ENCODE results near the gene SEC14L2.
"Not testable (repeated sequence)": the region's sequence is repeated elsewhere in the genome, so short reads cannot be mapped to it uniquely, and the experiment has no call there.

Gene SEC14L2

DNA sequence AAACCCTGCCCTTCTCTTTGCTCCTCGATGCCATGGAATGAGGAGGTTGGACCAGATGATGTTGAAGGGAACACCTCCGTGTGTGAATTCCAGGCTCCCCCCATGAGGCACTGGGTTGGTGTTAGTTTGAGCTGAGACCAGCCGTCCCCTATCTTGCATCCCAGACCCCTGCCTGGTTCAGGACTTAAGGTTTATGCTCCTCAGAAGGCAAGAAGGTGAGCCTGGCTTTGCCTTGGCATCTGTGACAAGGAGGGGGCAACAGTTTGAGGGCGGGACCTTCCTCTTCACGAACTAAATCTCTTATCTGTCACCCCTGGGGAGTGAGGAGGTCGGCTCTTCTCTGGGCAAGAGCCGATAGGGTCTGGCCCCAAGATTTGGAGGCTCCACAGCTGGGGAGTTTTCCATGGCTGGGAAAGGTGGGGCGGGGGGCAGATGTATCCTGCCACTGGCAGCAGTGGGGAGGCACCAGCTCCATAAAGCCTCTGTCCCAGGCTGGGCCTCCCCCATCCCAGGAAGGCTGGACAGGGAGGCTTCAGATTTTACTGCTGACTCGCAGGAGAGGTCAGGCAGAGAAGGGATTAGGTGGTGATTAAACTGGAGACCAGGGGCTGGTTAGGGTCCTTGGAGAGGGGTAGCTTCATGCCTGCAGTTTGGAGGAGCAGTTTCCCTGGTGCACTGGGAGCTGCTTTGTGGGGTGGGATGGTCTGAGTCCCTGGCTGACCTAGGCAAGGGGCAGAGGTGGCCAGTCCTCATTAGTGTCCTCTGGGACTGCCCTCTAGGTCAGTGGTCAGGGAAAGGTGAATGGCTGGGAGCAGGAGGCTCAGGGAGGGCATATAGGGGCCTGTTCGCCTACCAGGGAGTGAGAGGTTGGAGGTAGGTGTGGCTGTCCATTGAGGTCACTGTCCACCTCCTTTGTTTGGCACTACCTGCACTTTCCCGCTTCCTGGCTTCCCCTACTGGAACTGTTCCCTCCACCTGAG, 1.1 kb downstream of the SEC14L2 start:
- DNase-seq (ENCODE audit: extremely low read depth, insufficient read length): no peak
- TF ChIP-seq, protein P1, sequence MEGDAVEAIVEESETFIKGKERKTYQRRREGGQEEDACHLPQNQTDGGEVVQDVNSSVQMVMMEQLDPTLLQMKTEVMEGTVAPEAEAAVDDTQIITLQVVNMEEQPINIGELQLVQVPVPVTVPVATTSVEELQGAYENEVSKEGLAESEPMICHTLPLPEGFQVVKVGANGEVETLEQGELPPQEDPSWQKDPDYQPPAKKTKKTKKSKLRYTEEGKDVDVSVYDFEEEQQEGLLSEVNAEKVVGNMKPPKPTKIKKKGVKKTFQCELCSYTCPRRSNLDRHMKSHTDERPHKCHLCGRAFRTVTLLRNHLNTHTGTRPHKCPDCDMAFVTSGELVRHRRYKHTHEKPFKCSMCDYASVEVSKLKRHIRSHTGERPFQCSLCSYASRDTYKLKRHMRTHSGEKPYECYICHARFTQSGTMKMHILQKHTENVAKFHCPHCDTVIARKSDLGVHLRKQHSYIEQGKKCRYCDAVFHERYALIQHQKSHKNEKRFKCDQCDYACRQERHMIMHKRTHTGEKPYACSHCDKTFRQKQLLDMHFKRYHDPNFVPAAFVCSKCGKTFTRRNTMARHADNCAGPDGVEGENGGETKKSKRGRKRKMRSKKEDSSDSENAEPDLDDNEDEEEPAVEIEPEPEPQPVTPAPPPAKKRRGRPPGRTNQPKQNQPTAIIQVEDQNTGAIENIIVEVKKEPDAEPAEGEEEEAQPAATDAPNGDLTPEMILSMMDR (IDR thresholded peaks at IDR 0.05; ENCODE audit: insufficient read depth, low read length, poor library complexity, severe bottlenecking): no peak
- Histone ChIP-seq H3K36me3 (ENCODE audit: control insufficient read depth, insufficient read depth, low read length) (no peaks in the 10 kb centered on the region), H3K4me3 (replicated peaks; ENCODE audit: low read depth, low read length) (peak overlapping the region; percentile 64; the same call in 1 of the 2 replicates), H3K27me3 (replicated peaks; ENCODE audit: control insufficient read depth, insufficient read depth, low read length) (peaks cover 3% of the 10 kb centered on the region)

DNA sequence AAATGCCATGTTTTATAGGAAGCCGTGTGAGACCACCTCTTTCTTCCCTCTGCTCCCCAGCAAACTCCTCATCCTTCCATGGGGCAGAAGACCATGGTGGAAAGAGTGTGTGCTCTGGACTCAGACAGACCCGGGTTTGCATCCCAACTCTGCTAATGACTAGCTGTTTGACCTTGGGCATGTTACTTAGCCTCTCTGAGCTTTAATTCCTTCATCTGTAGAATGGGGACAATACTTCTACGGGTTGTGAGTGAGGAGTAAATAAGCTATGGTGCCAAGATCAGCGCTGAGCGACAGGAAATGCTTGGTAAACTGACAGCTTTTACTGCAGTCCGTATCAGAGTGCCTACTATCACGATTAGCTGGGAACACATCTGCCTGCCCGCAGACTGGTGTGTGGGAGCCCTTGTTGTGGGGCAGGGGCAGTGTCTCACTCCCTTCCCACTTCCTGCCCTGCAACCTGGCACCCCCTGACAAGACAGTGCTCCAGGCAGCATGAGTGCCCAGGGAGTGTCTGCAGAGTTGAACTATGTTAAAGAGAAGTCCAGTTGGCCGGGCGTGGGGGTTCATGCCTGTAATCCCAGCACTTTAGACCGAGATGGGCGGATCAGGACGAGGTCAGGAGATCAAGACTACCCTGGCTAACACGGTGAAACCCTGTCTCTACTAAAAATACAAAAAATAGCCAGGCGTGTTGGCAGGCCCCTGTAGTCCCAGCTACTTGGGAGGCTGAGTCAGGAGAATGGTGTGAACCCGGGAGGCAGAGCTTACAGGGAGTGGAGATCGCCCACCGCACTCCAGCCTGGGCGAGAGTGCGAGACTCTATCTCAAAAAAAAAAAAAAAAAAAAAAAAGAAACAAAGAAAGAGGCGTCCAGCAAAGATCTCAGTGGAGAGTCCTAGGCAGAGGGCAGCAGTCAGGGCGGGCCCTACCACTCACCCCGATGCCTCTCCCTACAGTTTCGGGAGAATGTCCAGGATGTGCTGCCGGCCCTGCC, 2.2 kb downstream of the SEC14L2 start:
- no peak overlapping the region for H3K4me3 ChIP-seq (replicated peaks; ENCODE audit: low read depth, low read length)
- no peak for DNase-seq (ENCODE audit: extremely low read depth, insufficient read length)
- no peaks in the 10 kb centered on the region for H3K36me3 ChIP-seq (ENCODE audit: control insufficient read depth, insufficient read depth, low read length)
- peaks cover 3% of the 10 kb centered on the region for H3K27me3 ChIP-seq (replicated peaks; ENCODE audit: control insufficient read depth, insufficient read depth, low read length)
- TF ChIP-seq, protein P1 (IDR thresholded peaks at IDR 0.05; ENCODE audit: insufficient read depth, low read length, poor library complexity, severe bottlenecking): no peak

DNA sequence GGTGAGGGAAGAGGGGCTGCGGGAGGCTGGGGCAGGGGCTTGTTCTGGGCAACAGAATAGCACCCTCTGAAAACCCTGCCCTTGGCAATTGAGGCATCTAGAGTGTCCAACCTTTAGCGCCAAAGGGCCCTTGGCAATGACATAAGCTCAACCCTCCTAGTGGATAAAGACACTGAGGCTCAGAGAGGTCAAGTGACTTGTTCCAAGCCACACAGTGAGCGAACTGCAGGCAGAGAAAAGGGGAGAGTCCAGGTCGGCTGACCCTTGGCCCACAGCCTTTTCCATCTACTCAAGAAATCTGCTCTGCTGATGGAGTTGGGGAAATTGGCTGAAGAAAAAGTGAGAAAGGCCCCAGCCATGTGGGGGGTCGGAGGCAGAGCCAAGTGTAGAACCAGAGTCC, 2.9 kb downstream of the SEC14L2 start:
- DNase-seq (ENCODE audit: extremely low read depth, insufficient read length): no peak
- TF ChIP-seq, protein P1 (IDR thresholded peaks at IDR 0.05; ENCODE audit: insufficient read depth, low read length, poor library complexity, severe bottlenecking): no peak
- Histone ChIP-seq H3K27me3 (replicated peaks; ENCODE audit: control insufficient read depth, insufficient read depth, low read length) (peaks cover 3% of the 10 kb centered on the region), H3K36me3 (ENCODE audit: control insufficient read depth, insufficient read depth, low read length) (no peaks in the 10 kb centered on the region), H3K4me3 (replicated peaks; ENCODE audit: low read depth, low read length) (no peak overlapping the region)

DNA sequence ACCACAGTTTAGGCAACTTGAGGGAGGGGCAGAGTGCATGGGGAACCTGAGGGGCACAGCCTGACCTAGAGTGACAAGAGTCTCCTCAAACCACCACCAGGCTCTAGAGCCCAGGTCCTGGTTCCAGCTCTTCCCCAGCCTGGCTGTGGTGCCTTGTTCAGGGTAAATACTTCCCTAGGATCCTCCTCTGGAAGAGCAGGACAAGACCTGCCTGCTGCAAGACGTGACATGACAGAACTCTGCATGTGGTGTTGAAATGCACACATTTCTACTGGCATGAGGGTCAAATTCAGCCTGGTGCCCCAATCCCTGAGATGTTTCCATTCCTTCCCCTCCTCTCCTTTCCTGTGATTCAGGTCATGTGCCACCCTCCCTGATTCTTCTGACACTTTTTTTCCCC, 3.3 kb downstream of the SEC14L2 start:
- TF ChIP-seq, protein P1 (IDR thresholded peaks at IDR 0.05; ENCODE audit: insufficient read depth, low read length, poor library complexity, severe bottlenecking): no peak
- no peaks in the 10 kb centered on the region for H3K36me3 ChIP-seq (ENCODE audit: control insufficient read depth, insufficient read depth, low read length)
- H3K27me3 ChIP-seq (replicated peaks; ENCODE audit: control insufficient read depth, insufficient read depth, low read length): peaks cover 3% of the 10 kb centered on the region
- no peak overlapping the region for H3K4me3 ChIP-seq (replicated peaks; ENCODE audit: low read depth, low read length)
- no peak for DNase-seq (ENCODE audit: extremely low read depth, insufficient read length)

DNA sequence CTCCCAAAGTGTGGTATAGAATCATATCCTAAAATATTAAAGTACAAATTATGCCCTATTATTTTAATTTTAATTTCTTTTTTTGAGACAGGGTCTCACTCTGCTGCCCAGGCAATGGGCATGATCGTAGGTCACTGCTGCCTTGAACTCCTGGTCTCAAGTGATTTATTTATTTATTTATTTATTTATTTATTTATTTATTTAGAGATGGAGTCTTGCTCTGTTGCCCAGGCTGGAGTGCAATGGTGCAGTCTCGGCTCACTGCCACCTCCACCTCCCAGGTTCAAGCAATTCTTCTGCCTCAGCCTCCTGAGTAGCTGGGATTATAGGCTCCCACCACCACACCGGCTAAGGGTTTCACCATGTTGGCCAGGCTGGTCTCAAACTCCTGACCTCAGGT, 4.2 kb downstream of the SEC14L2 start:
- H3K36me3 ChIP-seq (ENCODE audit: control insufficient read depth, insufficient read depth, low read length); H3K4me3 ChIP-seq (replicated peaks; ENCODE audit: low read depth, low read length); DNase-seq (ENCODE audit: extremely low read depth, insufficient read length); H3K27me3 ChIP-seq (replicated peaks; ENCODE audit: control insufficient read depth, insufficient read depth, low read length): not testable (repeated sequence)

Data from GM06990 (cell line).